T47D (cell line): ENCODE measurements around the gene C13orf42.
A peak's percentile ranks its signal among the peaks of the same experiment; 100 is the strongest.
"Not testable (repeated sequence)": the region's sequence is repeated elsewhere in the genome, so short reads cannot be mapped to it uniquely, and the experiment has no call there.

Experiments used
- DNase-seq, 2 experiments: peaks; one replicate each; pipeline versions ENCODE4 v3.0.0 to v3.0.0-alpha.2; 2011 to 2012; ENCODE audit warnings: low read depth in 1 of 2, low spot score in 1 of 2
- JUND ChIP-seq: IDR thresholded peaks from 2 replicates; pipeline ENCODE4 v1.6.1; 2012; ENCODE audit warnings: low read depth
- in situ Hi-C: cut with HindIII; loops from 2 replicates; pipeline ENCODE4 v1.10.0; 2016; ENCODE audit warnings: low sequenced_read_pairs, low pct_unique_long_range_greater_than_20kb

Gene C13orf42

GRCh38 chr13:51112771-51113170, 1.7 kb upstream of the C13orf42 start:
- in situ Hi-C loops = no loop called here
- no peak for DNase-seq
- no peak for TF ChIP-seq JUND

- DNase-seq = no peak
- no peak for TF ChIP-seq JUND
- in situ Hi-C loops = no loop called here
Observed at GRCh38 chr13:51111997-51112396, 923 bp upstream of the C13orf42 start.

DNA sequence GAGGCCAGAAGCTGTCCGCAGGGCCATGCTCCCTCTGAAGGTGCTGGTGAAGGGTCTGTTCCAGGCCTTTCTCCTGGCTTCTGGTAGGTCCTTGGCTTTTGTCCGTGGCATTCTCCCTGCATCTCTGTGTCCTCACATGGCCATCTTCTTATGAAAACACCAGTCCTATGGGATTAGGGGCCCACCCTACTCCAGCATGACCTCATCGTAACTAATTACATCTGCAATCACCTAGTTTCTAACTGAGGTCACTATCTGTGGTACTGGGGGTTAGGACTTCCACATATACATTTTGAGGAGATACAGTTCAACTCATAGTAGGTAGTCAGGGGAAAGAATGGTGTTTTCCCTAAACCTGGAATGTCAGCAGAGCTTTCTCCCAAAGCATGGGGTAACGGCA, 3.1 kb downstream of the C13orf42 start:
- in situ Hi-C loops = no loop called here
- no peak for TF ChIP-seq JUND
- DNase-seq = no peak

DNA sequence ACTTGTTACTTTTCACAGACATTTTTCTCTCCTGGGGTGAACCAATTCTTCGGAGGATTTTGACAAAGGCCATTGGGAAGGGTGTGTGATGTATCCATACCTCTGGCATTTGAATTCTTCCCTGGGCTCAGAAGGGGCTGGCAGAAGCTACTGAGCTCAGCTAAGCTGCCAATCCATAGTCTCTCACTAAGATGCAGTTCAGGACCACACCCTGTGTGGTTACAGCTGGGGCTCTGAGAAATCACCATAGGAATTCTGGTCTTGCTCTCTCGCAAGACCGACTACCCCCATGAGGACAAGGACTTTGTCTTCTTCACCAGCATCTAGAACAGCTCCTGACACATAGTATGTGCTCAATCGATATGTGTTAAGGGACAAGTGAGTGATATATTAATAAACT, 6.0 kb downstream of the C13orf42 start:
- in situ Hi-C loops = no loop called here
- TF ChIP-seq JUND = no peak
- no peak for DNase-seq

GRCh38 chr13:51101636-51102235, 9.3 kb downstream of the C13orf42 start:
- DNase-seq = no peak
- no peak for TF ChIP-seq JUND
- in situ Hi-C loops = no loop called here

DNA sequence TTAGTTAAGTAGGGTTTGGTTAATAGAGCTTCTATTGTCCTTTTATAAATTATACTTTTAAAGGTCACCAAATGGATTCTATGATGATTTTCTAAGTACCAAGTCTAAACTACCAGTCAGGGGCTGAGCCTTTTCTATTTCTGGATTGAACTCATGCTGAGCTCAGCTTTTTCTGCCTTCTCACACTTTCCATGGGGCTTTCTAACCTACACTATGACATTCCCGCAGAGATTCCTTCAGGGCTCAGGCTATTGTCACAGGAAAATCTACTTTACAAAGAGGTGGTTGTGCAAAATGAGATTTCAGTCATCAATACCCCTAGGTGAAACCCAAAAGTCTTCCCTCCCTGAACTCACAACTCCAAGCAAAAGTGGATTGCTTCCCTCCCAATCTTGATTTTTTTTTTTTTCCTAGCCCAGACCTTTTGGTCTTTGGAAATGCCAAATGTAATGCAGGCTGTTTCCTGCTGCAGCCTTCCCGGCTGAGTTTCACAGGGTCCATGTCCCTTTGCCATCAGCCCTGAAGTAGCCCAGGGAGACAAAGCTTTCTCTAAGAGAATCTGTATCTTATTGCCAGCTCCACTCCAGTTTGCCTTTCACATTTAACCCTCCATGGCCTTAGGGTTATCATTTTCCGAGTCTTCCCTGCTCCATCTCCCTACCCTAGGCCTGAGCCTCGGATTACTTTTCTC, 13.6 kb downstream of the C13orf42 start:
- TF ChIP-seq JUND = no peak
- no peak for DNase-seq
- in situ Hi-C loops = no loop called here

- no peak for TF ChIP-seq JUND
- no peak for DNase-seq
- in situ Hi-C loops = no loop called here
Observed at GRCh38 chr13:51096131-51096530, 14.9 kb downstream of the C13orf42 start.

DNA sequence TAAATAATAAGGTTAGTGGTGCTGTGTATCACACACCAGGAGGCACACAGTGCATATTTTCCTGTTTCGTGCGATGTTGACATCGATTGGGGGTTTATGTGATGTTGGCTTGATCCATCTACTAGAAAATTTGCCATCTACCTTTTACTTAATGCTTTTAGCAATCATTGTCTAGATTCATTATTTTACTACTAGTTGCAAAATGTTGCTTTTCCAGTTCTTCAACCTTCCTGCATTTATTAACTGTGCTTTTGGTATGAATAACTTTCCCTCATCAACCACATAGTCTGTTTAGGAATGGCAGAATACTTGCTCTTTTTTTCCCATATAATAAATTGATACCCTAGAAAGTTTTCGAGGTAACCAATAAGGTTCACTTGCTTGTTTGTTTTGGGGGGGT, 17.5 kb downstream of the C13orf42 start:
- in situ Hi-C loops = no loop called here
- DNase-seq = peak in 1 of 2 experiments; percentile 18
- TF ChIP-seq JUND = no peak

- no peak for DNase-seq
- TF ChIP-seq JUND = no peak
- in situ Hi-C loops = no loop called here
Observed at GRCh38 chr13:51091839-51092238, 19.2 kb downstream of the C13orf42 start.

GRCh38 chr13:51083706-51084105, 27.4 kb downstream of the C13orf42 start:
- TF ChIP-seq JUND = no peak
- no peak for DNase-seq
- in situ Hi-C loops = no loop called here

- peak; percentile 19 to 38 for DNase-seq
Observed at GRCh38 chr13:51080478-51081065, 30.5 kb downstream of the C13orf42 start.

GRCh38 chr13:51071493-51071892, 39.6 kb downstream of the C13orf42 start:
- no peak for TF ChIP-seq JUND
- in situ Hi-C loops = no loop called here
- no peak for DNase-seq

More at GRCh38 chr13:51080478-51081065, 30.5 kb downstream of the C13orf42 start:
- in situ Hi-C loops = not testable (repeated sequence)

DNA sequence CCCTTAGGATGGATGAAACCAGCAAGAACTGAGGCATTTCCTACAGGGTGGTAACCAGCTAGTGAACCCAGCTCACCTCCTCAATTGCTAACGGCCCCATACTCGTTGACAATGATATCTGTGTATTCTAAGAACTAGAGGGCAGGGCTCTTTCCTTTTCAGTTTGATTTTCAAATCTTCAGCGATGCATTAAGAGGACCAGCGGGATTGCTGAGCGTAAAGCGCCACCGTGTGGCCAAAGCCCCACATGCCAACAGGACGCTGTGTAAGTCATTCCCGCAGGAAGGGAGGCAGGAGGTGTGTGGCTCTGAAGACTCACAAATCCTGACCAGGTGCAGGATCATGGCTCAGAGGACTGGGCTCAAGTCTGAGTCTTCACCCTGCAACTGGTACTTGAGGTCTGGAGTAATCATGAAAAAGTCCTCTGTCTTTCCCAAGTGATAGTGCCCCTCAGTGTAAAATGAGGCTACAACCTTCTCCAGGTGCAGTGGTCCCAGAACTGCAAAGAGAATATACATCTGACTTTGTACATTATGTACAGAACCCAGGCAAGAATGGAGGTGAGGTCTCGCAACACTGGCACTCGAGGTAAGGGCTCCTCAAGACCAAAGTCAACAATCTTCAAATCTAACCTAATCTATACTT, 40.9 kb downstream of the C13orf42 start:
- peak; percentile 26 to 77 for DNase-seq
- no peak for TF ChIP-seq JUND
- in situ Hi-C loops = no loop called here
